ENCODE results near the gene ABCB6. TPM values are rescaled to one million over a fixed set of nuclear protein-coding genes. Genes with fewer than 3 reads are reported as not detected.

The ABCB6 gene
- total RNA-seq, 1 experiment from 2014 or later = 50.7 TPM

DNA sequence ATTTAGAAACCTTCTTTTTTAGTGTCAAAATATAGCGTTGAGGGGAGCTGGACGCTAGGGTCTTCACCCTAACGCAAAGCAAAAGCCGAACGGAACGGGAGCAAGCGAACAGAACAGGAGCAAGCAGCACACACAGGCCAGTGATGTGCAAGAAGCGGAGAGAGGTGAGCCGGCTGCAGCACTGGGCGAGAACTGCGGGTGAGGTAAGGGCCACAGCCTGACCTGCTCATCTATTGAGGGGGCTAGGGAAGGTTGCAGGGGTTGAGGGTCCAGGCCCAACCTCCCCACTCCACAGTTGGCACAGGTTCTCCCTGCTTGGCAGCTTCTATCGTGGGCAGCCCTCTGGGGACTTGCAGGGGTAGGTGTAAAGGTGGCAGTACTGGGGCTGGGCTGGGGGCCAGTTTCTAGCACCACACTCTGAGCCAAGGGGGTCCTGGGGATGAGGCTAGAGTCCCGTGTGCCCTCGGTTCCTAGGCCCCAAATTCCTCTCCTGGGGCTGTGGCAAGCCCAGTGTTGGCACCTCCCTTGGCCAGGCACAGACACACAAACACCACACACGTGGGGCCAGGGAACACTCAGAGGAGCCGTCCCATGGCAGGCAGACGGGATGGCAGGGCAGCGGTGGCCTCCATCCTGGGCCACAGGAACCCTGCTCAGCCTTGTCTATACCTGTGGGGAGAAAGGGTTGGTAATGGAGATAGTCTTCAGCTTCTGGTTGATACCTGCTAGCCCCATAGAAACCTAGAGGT is 1.2 kb upstream of the ABCB6 start:
- in situ Hi-C loops (cut with HindIII; ENCODE audit: low pct_unique_long_range_greater_than_20kb, low sequenced_read_pairs) = no loop called here
- no peak for DNase-seq (ENCODE audit: low read depth, low spot score)

DNA sequence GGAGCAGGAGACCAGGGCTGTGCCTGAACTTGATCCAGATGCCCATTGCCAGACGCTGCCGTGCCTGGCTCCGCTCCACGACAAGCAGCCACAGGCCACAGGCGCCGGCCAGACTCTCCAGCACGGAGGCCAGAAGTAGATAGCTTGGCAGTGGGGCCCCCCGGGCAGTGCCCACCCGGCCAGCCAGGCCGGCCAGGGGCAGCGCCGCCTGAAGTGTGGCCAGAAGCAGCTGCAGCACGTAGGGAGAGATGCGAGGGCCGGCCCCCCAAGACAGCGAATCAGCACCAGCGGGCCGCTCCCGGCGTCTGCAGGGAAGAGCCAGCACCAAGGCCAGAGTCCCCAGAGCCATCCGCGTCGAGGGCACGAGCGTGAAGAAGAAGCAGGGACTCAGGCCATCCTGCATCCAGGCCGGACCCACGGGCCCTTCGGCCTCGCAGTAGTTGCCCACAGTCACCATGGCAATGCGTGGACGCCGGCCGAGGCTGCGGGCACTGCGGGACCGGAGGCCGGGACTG is 484 bp downstream of the ABCB6 start:
- in situ Hi-C loops (cut with HindIII; ENCODE audit: low pct_unique_long_range_greater_than_20kb, low sequenced_read_pairs) = no loop called here
- DNase-seq (ENCODE audit: low read depth, low spot score) = peak; percentile 56

DNA sequence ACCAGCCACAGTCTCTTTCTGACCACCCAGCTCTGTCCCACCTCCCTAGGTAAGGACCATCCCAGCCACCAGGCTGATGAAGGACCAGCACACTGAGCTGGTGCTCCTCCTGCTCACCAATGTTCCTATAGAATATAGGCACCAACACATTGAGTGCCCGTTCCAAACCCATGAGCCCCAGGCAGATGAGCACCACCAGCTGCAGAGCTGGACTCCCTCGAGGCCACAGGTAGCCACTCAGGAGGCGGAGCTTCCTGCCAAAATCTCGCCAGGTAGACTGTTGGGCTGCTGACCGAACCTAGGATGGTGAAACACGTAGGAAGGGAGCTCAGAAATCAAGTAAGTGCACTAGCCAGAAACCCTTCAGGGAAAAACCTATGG is 2.2 kb downstream of the ABCB6 start:
- in situ Hi-C loops (cut with HindIII; ENCODE audit: low pct_unique_long_range_greater_than_20kb, low sequenced_read_pairs) = no loop called here
- no peak for DNase-seq (ENCODE audit: low read depth, low spot score)

DNA sequence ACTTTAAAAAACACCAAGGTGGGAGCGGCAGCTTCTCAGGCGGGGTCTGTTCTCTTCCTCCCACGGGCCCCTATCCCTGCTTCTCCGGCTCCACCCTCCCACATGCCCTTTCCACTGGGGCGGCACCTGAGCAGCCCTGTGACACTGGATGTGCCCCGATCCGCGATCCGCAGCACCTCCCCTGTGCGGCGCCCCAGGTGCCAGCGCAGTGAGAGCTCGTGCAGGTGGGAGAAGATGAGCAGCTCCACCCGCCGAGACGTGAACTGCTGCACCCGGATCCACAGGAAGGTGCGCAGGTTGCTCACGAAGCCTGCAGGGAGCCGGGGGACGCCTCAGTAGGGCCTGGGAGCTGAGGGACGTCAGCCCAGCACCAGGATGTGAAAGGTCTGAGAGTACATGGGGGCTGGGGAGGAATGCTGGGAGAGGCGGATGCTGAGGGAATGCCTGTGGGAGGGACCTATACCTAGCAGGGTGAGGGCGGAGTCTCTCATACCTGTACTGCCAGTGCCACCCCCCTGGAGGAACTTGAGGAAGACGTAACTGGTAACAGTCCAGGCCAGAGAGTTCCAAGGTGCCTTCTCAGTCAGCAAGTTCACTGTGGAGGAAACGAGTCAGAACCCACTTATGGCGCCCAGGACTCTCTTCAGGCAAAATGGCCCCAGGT is 2.8 kb downstream of the ABCB6 start:
- in situ Hi-C loops (cut with HindIII; ENCODE audit: low pct_unique_long_range_greater_than_20kb, low sequenced_read_pairs) = no loop called here
- DNase-seq (ENCODE audit: low read depth, low spot score) = no peak

DNA sequence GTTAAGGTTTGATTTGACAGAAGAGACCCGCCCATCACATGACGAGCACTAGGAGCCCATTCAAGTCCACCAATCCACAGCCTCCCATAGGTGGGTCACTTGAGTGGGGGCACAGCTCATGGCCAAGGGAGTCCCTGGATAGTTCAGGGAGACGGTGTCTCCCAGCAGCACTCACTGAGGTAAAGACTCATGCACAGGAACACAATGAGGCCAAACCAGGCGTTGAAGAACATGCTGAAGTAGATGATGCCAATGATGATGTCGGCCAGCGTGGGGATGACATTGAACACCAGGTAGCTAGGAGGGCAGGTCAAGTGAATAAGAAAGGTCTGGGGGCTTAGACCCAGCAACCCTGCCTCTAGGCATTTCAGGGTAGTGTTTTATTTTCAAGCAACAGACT is 4.0 kb downstream of the ABCB6 start:
- in situ Hi-C loops (cut with HindIII; ENCODE audit: low pct_unique_long_range_greater_than_20kb, low sequenced_read_pairs) = no loop called here
- no peak for DNase-seq (ENCODE audit: low read depth, low spot score)

DNA sequence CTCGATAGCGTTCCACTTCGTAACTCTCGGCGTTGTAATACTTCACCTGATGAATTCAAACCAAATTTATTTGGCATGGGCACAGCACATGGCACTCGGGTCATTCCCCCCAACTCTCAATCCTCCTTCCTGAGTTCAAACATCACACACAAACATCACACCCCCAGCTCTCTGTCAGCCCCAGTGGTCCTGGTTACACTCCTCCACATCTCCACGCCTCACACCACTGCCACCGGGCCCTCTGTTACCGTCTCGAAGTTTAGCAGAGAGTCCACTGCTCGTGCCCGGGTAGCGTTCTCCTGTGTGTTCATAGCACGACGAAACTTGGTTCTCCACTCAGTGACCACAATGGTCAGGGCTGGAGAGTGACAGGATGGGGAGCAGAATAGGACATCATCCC is 4.6 kb downstream of the ABCB6 start:
- no peak for DNase-seq (ENCODE audit: low read depth, low spot score)
- in situ Hi-C loops (cut with HindIII; ENCODE audit: low pct_unique_long_range_greater_than_20kb, low sequenced_read_pairs) = no loop called here

DNA sequence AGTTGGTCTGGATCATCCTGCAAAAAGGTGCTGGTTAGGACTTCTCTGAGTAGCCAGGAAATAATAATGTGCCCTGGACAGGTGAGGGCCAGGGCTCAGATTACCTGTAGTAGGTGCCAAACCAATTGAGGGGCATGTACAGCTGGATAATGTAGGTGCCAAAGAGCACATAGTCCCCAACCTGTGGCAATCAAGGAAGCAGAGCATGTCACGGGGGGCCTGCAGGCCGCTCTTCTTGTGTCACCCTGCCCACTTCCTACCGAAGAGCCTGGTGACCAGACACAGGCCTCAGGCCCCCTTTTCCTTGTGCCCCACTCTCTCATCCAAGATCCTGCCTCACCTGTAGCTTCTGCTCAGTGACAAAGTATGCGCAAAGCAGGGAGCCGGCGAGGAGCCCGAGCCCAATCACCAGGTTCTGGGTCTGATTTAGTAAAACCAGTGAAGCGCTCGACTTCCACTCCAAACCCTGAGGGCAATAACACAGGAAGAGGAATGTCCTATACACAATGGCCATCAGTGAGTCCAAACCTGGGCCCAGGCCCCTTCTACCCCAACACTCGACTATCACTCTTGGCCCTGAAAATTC is 5.2 kb downstream of the ABCB6 start:
- in situ Hi-C loops (cut with HindIII; ENCODE audit: low pct_unique_long_range_greater_than_20kb, low sequenced_read_pairs) = no loop called here
- DNase-seq (ENCODE audit: low read depth, low spot score) = no peak

DNA sequence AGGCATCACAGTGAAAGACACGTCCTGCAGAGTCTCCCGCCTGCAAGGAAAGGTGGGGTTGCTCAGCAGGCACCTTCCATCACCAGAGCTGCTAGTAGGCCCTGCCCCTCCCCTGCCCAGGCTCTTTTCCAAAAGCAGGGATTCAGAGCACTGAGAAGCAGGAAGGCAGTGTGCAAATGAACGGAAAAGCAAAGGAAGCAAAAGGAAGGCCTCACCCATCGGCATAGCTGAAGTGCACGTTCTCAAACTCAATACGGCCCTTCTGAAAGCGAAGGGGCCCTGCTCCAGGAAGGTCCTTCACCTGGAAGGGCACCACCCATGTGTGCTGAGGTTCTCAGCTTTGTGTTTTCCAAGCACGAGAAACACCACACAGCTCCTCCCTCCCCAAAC is 5.7 kb downstream of the ABCB6 start:
- DNase-seq (ENCODE audit: low read depth, low spot score) = no peak
- in situ Hi-C loops (cut with HindIII; ENCODE audit: low pct_unique_long_range_greater_than_20kb, low sequenced_read_pairs) = no loop called here

DNA sequence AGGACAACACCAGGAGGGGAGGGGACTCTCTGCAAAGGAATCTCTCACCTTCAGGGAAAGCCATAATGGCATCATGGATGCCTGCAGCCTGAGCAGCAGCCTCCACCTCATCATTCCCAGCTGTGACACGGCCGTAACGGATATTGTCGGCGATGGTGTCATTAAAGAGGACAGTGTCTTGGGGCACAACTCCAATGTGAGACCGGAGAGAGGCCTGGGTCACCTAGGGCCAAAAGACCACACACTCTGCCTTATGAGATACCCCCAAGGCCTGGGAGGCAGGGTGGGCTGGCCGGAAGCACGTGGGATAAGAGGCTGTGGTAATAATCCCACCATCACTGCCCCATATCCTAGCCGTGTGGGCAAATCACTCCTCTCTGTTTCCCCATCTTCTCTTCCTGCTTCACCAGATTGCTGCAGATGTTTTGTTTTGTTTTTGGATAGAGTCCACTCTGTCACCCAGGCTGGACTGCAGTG is 7.8 kb downstream of the ABCB6 start:
- DNase-seq (ENCODE audit: low read depth, low spot score) = no peak
- in situ Hi-C loops (cut with HindIII; ENCODE audit: low pct_unique_long_range_greater_than_20kb, low sequenced_read_pairs) = no loop called here

DNA sequence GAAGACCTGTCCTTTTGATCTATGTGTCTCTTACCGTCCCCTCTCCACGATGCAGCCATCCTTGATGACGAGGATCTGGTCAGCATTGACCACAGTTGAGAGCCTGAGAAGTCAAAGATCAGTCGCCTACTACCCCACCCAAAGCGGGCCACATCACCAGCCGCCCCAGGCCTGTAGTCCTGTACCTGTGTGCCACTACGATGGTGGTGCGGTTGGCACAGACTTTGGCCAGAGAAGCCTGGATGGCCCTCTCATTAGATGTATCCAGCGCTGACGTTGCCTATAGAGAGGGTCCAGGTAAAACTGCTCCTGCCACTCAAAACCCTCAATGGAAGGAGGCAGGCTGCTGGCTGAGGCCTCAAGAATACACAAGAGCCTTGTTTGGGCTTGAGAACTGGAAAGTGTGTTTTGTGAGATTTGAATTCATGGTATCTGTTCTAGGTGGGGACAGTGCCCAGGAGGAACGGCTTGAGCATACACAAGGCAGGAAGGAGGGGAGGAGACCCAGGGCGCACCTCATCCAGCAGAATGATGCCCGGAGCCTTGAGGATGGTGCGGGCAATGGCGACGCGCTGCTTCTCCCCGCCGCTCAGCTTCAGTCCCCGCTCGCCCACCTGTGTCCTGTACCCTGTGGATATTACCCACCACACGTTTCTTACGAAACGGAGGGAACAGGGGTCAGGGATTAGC is 8.4 kb downstream of the ABCB6 start:
- in situ Hi-C loops (cut with HindIII; ENCODE audit: low pct_unique_long_range_greater_than_20kb, low sequenced_read_pairs) = no loop called here

DNA sequence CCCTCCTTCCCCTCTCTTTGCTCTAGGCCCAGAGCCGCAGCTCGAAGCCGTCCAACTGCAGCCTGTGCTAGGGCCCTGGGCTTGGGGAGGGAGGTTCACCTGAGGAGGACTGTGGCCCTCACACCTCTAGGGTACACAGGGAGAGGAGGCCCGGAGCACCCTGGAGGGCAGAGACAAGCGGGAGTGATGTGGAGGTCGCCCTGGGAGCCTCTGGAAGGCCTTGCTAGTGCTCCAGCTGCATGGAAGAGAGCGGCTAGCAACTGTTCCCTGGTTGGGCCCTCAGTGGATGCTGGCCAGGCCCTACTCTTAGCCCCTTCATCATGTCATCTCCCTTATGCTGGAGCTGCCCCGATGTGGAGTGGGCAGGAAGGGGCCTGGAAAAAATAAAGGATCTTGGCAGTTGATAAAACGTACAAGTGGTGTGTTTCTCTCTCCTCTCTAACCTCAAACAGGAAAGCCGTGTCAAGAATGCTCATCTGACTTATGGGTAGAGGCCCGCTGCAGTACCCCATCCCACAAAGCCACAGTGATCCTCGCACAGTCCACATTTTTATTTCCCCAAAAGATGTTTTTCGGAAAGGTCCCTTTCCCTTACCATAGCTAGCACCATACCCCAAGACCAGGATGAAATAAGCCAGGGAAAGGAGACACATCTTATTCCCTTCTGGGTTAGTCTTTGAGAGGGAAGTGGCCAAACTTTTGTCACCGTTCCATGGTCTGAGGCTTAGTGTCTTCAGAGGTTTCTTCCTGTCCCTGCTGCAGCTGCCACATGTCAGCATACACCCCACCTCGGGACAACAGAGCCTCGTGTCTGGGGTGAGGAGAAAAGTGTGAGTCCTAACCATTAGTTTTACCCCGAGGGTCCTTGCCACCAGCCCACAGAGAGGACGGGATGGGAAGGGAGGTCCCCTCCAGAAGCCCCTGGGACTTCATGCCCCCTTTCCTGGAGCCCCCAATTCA is 9.2 kb downstream of the ABCB6 start:
- in situ Hi-C loops (cut with HindIII; ENCODE audit: low pct_unique_long_range_greater_than_20kb, low sequenced_read_pairs) = no loop called here

More for the DNA sequence above, 8.4 kb downstream of the ABCB6 start:
- no peak for DNase-seq (ENCODE audit: low read depth, low spot score)

DNA sequence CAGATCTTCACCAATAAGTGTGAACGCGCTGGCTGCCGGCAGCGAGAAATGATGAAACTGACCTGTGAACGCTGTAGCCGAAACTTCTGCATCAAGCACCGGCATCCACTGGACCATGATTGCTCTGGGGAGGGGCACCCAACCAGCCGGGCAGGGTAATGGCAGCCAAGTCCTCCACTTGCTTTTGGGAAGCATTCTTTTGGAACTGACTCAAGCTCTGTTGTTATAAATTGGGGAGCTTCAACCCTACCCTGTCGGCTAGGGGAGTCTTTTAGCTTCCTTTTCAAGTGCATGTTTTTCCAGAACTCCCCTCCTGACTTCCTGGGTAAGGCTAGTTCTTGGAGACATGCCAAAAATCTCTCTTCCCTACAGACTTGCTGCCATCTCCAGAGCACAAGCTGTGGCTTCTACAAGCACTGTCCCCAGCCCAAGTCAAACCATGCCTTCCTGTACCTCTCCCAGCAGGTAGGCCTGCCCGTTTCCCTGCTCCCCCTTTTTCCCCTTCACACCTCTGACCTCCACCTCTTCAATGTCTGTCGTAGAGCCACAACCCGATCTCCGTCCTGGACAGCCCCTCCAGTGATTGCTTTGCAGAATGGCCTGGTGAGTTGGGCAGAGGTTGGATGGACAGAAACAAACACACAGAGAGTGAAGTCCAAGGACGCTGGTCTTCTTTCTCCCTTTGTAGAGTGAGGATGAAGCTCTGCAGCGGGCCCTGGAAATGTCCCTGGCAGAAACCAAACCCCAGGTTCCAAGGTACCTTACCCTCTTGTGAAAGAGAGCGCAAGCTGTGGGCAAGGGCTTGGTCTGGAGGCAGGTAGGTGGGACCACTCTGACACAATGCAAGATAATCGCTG is 10.6 kb downstream of the ABCB6 start:
- in situ Hi-C loops (cut with HindIII; ENCODE audit: low pct_unique_long_range_greater_than_20kb, low sequenced_read_pairs) = no loop called here
- peak; percentile 22 for DNase-seq (ENCODE audit: low read depth, low spot score)

More for the DNA sequence above, 9.2 kb downstream of the ABCB6 start:
- DNase-seq (ENCODE audit: low read depth, low spot score) = no peak

DNA sequence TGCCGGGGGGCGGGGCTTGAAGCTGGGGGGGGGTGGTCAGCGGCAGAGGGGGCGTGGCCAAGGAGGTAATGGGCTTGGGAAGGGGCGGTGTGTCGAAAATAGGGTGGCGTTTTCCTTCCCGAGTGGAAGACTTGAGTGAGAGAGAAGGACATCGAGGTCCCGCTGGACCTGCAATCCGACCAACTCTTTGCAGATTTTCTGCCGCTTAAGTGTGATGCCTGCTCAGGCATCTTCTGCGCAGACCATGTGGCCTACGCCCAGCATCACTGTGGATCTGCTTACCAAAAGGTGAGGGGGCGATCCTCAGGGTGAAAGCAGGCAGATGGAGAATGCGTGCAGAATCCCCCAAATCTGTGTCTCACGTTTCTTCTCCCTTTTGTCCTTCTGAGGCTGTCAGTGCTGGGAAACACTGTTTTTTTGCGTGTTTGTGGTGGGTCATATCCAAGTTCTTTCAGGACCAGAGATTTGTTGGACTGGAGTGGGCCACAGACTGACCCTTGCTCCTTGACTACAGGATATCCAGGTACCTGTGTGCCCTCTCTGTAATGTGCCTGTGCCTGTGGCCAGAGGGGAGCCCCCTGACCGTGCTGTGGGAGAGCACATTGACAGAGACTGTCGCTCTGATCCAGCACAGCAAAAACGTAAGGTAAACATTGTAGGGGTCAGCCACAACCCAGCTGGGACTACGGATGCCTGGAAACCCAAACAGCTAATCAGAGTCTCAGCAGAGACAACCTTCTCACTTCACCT is 11.4 kb downstream of the ABCB6 start:
- DNase-seq (ENCODE audit: low read depth, low spot score) = no peak
- in situ Hi-C loops (cut with HindIII; ENCODE audit: low pct_unique_long_range_greater_than_20kb, low sequenced_read_pairs) = no loop called here

DNA sequence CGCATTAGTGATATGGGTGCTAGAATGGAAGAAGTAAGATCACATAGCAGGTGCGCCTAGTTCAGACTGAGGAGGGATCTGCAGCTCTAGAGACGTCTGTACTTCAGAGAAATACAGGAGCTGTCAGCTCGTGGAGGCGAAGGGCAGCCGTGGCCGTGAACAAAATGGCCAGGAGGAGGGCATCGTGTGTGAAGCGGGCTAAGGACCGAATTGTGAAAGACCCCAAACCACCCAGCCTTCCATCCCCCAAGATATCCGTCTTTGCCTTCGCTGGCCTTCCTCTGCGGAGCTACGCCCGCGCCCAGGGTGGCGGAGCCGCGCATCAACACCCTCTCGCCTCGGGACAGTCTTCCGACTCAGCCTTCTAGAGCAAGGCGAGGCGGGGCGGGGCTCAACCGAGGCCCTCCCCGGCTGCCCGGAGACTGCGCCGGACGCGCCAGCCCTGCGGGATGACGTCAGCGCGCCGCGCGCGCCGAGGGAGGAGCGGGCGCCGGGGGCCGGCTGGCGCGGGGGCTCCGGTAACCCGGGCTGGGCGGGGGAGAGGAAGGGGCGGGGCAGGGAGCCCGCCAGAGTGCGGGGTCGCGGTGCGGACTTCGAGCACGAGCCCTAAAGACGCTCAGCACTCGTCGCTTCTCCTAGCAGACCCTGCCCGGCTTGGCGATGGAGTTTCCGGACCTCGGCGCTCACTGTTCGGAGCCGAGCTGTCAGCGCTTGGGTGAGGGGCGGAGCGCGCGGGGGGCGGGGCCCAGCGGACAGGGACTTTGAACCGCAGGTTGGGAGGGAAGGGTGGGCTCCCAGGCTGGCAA is 12.2 kb downstream of the ABCB6 start, which contains the start of gene ZFAND2B:
ZFAND2B (plus strand) TSS at position 455 of the 806 bp plus-strand sequence; CDS start at position 661, 206 bp downstream.
- in situ Hi-C loops (cut with HindIII; ENCODE audit: low pct_unique_long_range_greater_than_20kb, low sequenced_read_pairs) = no loop called here
- DNase-seq (ENCODE audit: low read depth, low spot score) = peak; percentile 91

DNA sequence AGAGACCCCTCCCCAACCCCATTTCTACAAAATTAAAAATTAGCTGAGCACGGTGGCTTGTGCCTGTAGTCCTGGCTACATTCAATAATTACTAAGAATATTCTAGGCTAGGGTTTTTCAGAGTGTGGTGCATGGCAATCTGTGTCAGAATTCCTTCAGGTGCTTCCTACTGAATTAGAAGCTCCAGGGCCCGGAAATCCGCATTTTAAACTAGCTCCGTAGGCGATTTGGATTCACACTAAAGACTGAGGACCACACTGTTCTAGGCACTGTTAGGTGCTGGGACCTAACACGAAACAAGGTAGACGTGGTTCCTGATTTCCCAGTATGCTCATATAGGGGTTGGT is 12.8 kb downstream of the ABCB6 start:
- no peak for DNase-seq (ENCODE audit: low read depth, low spot score)
- in situ Hi-C loops (cut with HindIII; ENCODE audit: low pct_unique_long_range_greater_than_20kb, low sequenced_read_pairs) = no loop called here
